Activated T-helper 1 cell treated with anti-CD3 and anti-CD28 coated beads, Interleukin-12 subunit alpha, Interleukin-12 subunit beta, Interleukin-2, Interleukin-4 antibody, amounts not matched to agents 30 ng/mL and 10 ng/mL and 1 ng/mL, durations not matched to agents 14 hours and 24 hours and 36 hours (primary cell): ENCODE measurements around the gene SPDEF. TPM values are rescaled to one million over a fixed set of nuclear protein-coding genes. Genes with fewer than 3 reads are reported as not detected.
A peak's percentile ranks its signal among the peaks of the same experiment; 100 is the strongest.

ENCODE experiments used
- DNase-seq: peaks from one replicate; pipeline ENCODE4 v3.0.0; 2021; ENCODE audit warnings: low spot score
- H3K27ac Mint-ChIP-seq: one replicate; pipeline ENCODE4 v1.8.0; 2021; ENCODE audit warnings: mild to moderate bottlenecking, mixed read lengths
- H3K27me3 Mint-ChIP-seq: one replicate; pipeline ENCODE4 v1.8.0; 2022; ENCODE audit warnings: mild to moderate bottlenecking, moderate library complexity, mixed read lengths; ENCODE audit not compliant: insufficient read depth
- H3K36me3 Mint-ChIP-seq: one replicate; pipeline ENCODE4 v1.8.0; 2021; ENCODE audit warnings: low read depth, mixed read lengths
- H3K4me1 Mint-ChIP-seq: one replicate; pipeline ENCODE4 v1.8.0; 2021; ENCODE audit warnings: low read depth, mixed read lengths
- H3K4me3 Mint-ChIP-seq: one replicate; pipeline ENCODE4 v1.8.0; 2021; ENCODE audit warnings: mild to moderate bottlenecking, moderate library complexity, mixed read lengths
- H3K9me3 Mint-ChIP-seq: one replicate; pipeline ENCODE4 v1.8.0; 2021; ENCODE audit warnings: mixed read lengths
- intact Hi-C: fragments of 100-400 bp; cut with micrococcal nuclease; formaldehyde crosslinking; loops from one replicate; pipeline ENCODE4 v1.15.1; 2024
- total RNA-seq: library from RNA; stranded (reverse); gene quantifications from 2 replicates; pipeline ENCODE4 v1.2.3, GENCODE V29; 2022

The SPDEF gene
- total RNA-seq, 1 donor from 2014 or later, result not detected

- no peak for DNase-seq
- H3K27ac Mint-ChIP-seq, result no peak overlapping the region
- intact Hi-C loops, result no loop called here
- no peaks in the 10 kb centered on the region for H3K9me3 Mint-ChIP-seq
- peaks cover 3% of the 10 kb centered on the region for H3K27me3 Mint-ChIP-seq
- no peaks in the 10 kb centered on the region for H3K36me3 Mint-ChIP-seq
- H3K4me1 Mint-ChIP-seq, result no peaks in the 10 kb centered on the region
- no peak overlapping the region for H3K4me3 Mint-ChIP-seq
Observed at GRCh38 chr6:34532230-34532629, 23.9 kb downstream of the SPDEF start.

- no peak for DNase-seq
Observed at GRCh38 chr6:34531580-34532201, 24.4 kb downstream of the SPDEF start.

GRCh38 chr6:34530753-34531365 is 25.3 kb downstream of the SPDEF start:
- Mint-ChIP-seq H3K9me3 (no peaks in the 10 kb centered on the region), H3K4me1 (no peaks in the 10 kb centered on the region), H3K27ac (no peak overlapping the region), H3K36me3 (no peaks in the 10 kb centered on the region), H3K27me3 (peaks cover 3% of the 10 kb centered on the region), H3K4me3 (no peak overlapping the region)
- DNase-seq, result no peak
- intact Hi-C loops, result no loop called here

More at GRCh38 chr6:34531580-34532201, 24.4 kb downstream of the SPDEF start:
- H3K27ac Mint-ChIP-seq, result no peak overlapping the region
- intact Hi-C loops, result no loop called here
- H3K9me3 Mint-ChIP-seq, result no peaks in the 10 kb centered on the region
- H3K4me3 Mint-ChIP-seq, result no peak overlapping the region
- peaks cover 3% of the 10 kb centered on the region for H3K27me3 Mint-ChIP-seq
- no peaks in the 10 kb centered on the region for H3K36me3 Mint-ChIP-seq
- no peaks in the 10 kb centered on the region for H3K4me1 Mint-ChIP-seq

DNA sequence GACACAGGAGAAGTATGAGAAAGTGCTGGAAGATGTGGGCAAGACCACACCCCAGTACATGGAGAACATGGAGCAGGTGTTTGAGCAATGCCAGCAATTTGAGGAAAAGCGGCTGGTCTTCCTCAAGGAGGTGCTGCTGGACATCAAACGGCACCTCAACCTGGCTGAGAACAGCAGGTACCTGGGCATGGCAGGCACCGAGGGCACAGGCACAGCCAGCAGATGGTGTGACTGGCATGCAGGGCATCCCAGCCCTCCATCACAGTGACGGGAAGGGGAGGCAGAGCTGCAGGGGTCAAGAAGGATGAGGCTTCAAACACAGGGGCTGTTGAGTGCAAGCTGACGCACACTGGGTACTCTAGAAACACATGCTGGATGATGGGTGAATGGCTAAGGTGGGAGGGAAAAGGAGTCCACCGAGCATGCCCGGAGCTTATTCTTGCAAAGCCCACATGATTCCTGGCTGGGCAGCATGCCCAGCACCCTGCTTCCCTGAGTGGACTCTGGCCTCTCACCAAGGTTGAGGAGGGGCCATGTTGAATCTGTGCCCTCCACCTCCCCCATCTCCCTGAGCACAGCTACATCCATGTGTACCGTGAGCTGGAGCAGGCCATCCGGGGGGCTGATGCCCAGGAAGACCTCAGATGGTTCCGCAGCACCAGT is 26.3 kb downstream of the SPDEF start:
- H3K36me3 Mint-ChIP-seq, result no peaks in the 10 kb centered on the region
- no peak overlapping the region for H3K27ac Mint-ChIP-seq
- no peaks in the 10 kb centered on the region for H3K9me3 Mint-ChIP-seq
- peaks cover 3% of the 10 kb centered on the region for H3K27me3 Mint-ChIP-seq
- DNase-seq, result no peak
- intact Hi-C loops, result loop anchor here (5.0 kb wide), 2 partner anchors 307 to 742 kb away; partner anchors contain the start of gene LEMD2
- H3K4me1 Mint-ChIP-seq, result no peaks in the 10 kb centered on the region
- no peak overlapping the region for H3K4me3 Mint-ChIP-seq

DNA sequence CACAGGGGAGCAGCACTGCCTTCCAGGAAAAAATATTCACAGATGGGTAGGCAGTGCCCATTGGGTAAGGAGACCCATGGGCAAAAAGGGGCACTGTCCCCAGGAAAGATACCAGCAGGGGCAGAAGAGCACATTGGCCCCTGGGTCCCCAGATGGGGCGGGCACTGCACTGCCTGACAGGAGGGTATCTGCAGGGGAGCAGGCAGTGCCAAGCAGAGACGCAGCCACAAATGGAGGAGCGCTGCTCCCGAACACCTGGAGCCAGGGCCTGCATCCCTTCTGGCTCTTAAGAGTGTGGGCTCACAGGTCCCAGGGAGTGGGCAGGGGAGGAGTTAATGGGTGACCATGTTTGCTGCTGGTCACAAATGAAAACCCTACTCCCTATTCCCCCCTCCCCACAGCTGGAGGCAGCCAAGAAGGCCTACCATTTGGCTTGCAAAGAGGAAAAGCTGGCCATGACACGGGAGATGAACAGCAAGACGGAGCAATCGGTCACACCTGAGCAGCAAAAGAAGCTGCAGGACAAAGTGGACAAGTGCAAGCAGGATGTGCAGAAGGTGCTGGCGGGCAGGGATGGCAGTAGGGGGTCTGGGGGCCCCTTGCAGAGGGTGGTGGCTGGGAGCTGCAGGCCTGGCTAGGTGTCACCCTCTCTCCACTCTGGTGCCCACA is 27.0 kb downstream of the SPDEF start:
- Mint-ChIP-seq H3K4me1 (no peaks in the 10 kb centered on the region), H3K27me3 (peaks cover 4% of the 10 kb centered on the region), H3K4me3 (no peak overlapping the region), H3K36me3 (no peaks in the 10 kb centered on the region), H3K27ac (no peak overlapping the region), H3K9me3 (no peaks in the 10 kb centered on the region)
- intact Hi-C loops, result loop anchor here (5.0 kb wide), 2 partner anchors 307 to 742 kb away; partner anchors contain the start of gene LEMD2
- DNase-seq, result no peak

DNA sequence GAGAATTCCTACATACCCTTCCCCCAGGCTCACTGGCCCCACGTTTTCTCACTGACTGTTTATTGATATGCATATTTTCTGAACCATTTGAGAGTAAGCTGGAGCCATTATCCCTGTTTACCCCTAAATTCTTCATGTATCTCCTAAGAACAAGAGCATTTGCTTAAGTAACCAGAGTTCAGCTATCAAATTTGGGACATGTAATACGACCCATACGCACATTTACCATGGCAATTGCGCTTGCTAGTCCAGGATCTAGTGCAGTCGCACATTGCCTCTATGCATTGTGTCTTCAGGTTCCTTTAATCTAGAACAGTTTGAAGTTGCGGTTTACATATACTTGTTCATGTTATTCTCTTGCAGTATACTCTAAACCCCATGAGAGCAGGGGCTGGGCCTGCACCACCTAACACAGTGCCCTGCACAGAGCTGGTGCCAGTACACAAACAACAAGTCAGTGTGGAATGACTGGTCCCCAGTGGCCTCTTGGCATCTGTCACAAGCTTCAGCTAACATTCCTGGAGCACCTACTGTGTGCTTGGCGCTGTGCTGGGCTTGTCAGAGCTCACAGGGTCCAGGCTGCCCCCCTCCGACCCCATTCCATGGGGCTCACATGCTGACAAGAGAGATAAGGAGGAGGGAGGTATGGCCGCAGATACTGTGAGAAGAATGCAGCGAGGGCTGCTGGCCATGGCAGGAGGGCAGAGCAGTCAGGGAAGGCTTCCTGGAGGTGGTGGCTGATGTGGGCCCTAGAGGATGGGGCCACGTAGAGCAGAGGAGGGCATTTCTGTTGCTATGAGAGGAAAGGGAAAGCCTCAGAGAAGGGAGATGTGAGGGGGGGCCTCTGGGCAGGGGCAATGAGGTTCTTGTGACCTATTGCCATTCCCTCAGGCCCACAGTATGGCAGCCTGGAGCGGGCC is 28.1 kb downstream of the SPDEF start:
- H3K4me3 Mint-ChIP-seq, result no peak overlapping the region
- H3K36me3 Mint-ChIP-seq, result no peaks in the 10 kb centered on the region
- no peaks in the 10 kb centered on the region for H3K9me3 Mint-ChIP-seq
- H3K27me3 Mint-ChIP-seq, result peaks cover 6% of the 10 kb centered on the region
- intact Hi-C loops, result loop anchor here (1.0 to 5.0 kb wide), 9 partner anchors 68 to 741 kb away; partner anchors contain the start of genes ILRUN, LEMD2, SMIM29 and SNRPC
- peak overlapping the region; percentile 18 for H3K27ac Mint-ChIP-seq
- DNase-seq, result no peak
- H3K4me1 Mint-ChIP-seq, result no peaks in the 10 kb centered on the region

- peak overlapping the region; percentile 6 for H3K4me3 Mint-ChIP-seq
- H3K4me1 Mint-ChIP-seq, result no peaks in the 10 kb centered on the region
- H3K27me3 Mint-ChIP-seq, result peaks cover 6% of the 10 kb centered on the region
- peak; percentile 91 for DNase-seq
- intact Hi-C loops, result loop anchor here (1.0 to 5.0 kb wide), 9 partner anchors 67 to 740 kb away; partner anchors contain the start of genes ILRUN, LEMD2, SMIM29 and SNRPC
- H3K9me3 Mint-ChIP-seq, result no peaks in the 10 kb centered on the region
- no peak overlapping the region for H3K27ac Mint-ChIP-seq
- no peaks in the 10 kb centered on the region for H3K36me3 Mint-ChIP-seq
Observed at GRCh38 chr6:34526992-34527728, 29.0 kb downstream of the SPDEF start.

- Mint-ChIP-seq H3K9me3 (no peaks in the 10 kb centered on the region), H3K4me1 (no peaks in the 10 kb centered on the region), H3K4me3 (no peak overlapping the region), H3K27me3 (peaks cover 6% of the 10 kb centered on the region), H3K27ac (no peak overlapping the region), H3K36me3 (no peaks in the 10 kb centered on the region)
- no peak for DNase-seq
- intact Hi-C loops, result loop anchor here (2.0 to 5.0 kb wide), 4 partner anchors 170 to 739 kb away; partner anchors contain the start of genes ILRUN, LEMD2 and SMIM29
Observed at GRCh38 chr6:34526241-34526972, 29.7 kb downstream of the SPDEF start.

DNA sequence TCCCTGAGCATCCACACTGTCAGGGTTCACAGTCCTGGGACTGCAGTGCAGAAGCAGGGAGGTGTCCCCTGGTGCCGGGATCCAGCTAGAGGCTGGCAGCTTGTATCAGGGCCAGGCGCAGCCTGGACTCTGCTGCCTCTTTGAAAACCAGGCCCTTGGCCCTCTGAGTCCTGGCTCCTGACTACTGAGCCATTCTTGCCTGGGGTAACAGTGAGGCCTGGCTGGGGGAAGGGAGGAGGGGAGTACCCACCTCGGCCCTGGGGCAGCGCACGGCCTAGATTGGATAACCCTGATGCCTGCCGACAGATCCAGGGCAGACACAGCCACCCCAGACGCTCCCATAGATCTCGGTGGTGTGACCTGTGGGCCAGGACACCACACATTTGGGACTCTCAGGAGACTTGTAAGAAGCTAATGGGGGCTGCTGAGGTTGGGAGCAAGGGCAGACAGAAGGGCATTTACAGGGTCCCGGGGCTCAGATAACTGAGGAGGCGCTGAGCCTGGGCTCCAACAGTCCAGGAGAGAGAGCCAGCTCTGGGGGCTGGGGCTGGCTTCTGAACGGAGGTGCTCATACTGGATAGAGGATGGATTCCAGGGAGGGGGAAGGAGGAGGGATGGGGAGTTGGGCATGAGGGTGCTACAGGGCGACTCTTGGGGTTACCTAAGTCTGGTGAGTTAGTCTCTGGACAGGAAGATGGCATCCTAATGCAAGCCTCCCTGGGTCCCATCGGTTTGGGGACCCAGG is 30.5 kb downstream of the SPDEF start:
- DNase-seq, result no peak
- peaks cover 6% of the 10 kb centered on the region for H3K27me3 Mint-ChIP-seq
- H3K4me3 Mint-ChIP-seq, result no peak overlapping the region
- intact Hi-C loops, result loop anchor here (2.0 to 5.0 kb wide), 4 partner anchors 171 to 738 kb away; partner anchors contain the start of genes ILRUN, LEMD2 and SMIM29
- no peaks in the 10 kb centered on the region for H3K4me1 Mint-ChIP-seq
- H3K36me3 Mint-ChIP-seq, result no peaks in the 10 kb centered on the region
- H3K9me3 Mint-ChIP-seq, result no peaks in the 10 kb centered on the region
- no peak overlapping the region for H3K27ac Mint-ChIP-seq

DNA sequence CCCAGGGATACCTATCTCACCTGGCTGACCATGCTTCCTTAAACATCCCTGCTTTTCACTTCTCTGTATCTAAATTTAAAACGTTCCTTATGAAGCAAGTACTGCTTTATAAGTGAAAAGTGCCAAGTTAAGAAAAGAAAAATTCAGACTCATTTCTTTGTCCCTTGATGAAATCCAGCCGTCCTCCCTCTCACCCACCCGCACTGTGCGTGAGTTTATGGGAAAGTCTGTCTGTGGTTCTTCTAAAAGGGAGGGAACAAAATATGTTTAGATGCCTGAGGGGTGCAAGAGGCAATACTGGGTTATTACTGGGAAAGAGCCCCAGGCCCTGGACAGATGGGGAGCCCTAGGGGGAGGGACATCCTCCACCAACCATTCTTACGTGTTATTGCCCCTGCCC is 31.2 kb downstream of the SPDEF start:
- no peaks in the 10 kb centered on the region for H3K36me3 Mint-ChIP-seq
- H3K27ac Mint-ChIP-seq, result no peak overlapping the region
- H3K27me3 Mint-ChIP-seq, result peaks cover 6% of the 10 kb centered on the region
- DNase-seq, result no peak
- no peaks in the 10 kb centered on the region for H3K4me1 Mint-ChIP-seq
- intact Hi-C loops, result loop anchor here (5.0 kb wide), 2 partner anchors 303 to 738 kb away; partner anchors contain the start of gene LEMD2
- no peaks in the 10 kb centered on the region for H3K9me3 Mint-ChIP-seq
- H3K4me3 Mint-ChIP-seq, result no peak overlapping the region
